ENCODE data around the gene DPYSL4. TPM values are rescaled to one million over a fixed set of nuclear protein-coding genes. Genes with fewer than 3 reads are reported as not detected.

The DPYSL4 gene
- total and polyA plus RNA-seq, 2 of the 4 experiments (the other 2 are of a cell fraction) = 8.1 to 30.5 TPM

DNA sequence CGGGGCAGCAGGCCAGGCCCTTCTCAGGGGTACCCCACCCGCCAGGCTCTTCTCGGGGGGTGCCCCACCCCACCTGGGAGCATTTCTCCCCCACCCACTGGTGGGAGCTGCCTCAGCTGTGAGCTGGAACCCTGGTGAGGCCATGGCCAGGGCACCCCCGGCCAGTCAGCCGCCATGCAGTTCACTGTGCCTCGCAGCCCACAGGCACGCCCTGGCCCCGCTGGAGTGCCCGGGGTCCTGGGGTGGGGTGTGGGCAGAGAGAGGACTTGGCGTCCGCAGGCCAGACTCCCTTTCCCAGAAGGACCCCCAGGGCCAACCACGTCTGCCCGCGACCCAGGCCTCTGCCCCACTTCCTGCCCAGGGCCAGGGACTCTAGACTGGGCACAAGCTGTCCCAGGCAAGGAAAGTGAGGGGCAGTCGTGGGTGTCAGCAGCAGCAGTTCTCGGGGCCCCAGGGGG lies 13.1 kb downstream of the DPYSL4 start:
- Histone ChIP-seq H2AFZ (replicated peaks; ENCODE audit: low read length, poor library complexity) (no peak overlapping the region), H2BK20ac (ENCODE audit: low read depth, low read length) (no peak overlapping the region), H3K9ac (ENCODE audit: low read depth, low read length) (no peak overlapping the region), H3K14ac (replicated peaks; ENCODE audit: low read depth, low read length) (no peak overlapping the region), H3K4ac (ENCODE audit: low read depth, low read length) (no peak overlapping the region), H2BK15ac (ENCODE audit: low read depth, low read length) (no peak overlapping the region), H3K79me1 (ENCODE audit: low read depth in 1 of 2, low read length in 2 of 2) (no peaks in the 10 kb centered on the region), H3K56ac (ENCODE audit: extremely low read depth, insufficient read depth, low read length) (no peak overlapping the region), H3K9me3 (ENCODE audit: control insufficient read depth, insufficient read depth, low read length) (no peaks in the 10 kb centered on the region), H2AK9ac (replicated peaks; ENCODE audit: low read depth, low read length, poor library complexity) (no peak overlapping the region), H3K18ac (ENCODE audit: low read depth, low read length) (no peak overlapping the region), H3K4me2 (ENCODE audit: low read depth, low read length) (no peak overlapping the region), H4K8ac (ENCODE audit: low read depth in 2 of 2, low read length in 2 of 2) (no peak overlapping the region), H2AK5ac (ENCODE audit: low read depth, low read length) (no peak overlapping the region), H3K36me3 (ENCODE audit: control insufficient read depth, insufficient read depth, low read length) (peaks cover 22% of the 10 kb centered on the region), H3K4me3 (ENCODE audit: insufficient read depth, low read depth, low read length) (no peak overlapping the region), H4K20me1 (ENCODE audit: insufficient read depth, low read length) (no peaks in the 10 kb centered on the region; the same call in 1 of the 2 replicates), H3K4me1 (ENCODE audit: control insufficient read depth, insufficient read depth, low read length) (no peaks in the 10 kb centered on the region), H2BK5ac (ENCODE audit: low read depth, low read length, poor library complexity, severe bottlenecking) (no peak overlapping the region), H4K91ac (ENCODE audit: insufficient read depth, low read depth, low read length) (no peak overlapping the region), H3K27ac (ENCODE audit: insufficient read depth, low read length) (no peak overlapping the region), H3K23ac (ENCODE audit: low read depth, low read length) (no peak overlapping the region), H3K27me3 (ENCODE audit: control insufficient read depth, insufficient read depth, low read length) (no peaks in the 10 kb centered on the region), H4K5ac (ENCODE audit: low read depth, low read length) (no peak overlapping the region), H2BK120ac (ENCODE audit: low read depth, low read length) (no peak overlapping the region), H3K9me1 (ENCODE audit: insufficient read depth, low read length) (no peaks in the 10 kb centered on the region)
- BruUV-seq (replicated peaks) = no TSS peak
- ATAC-seq (ENCODE audit: low read depth) (no peak), DNase-seq (no peak)
- intact Hi-C loops (cut with micrococcal nuclease) (no loop called here), in situ Hi-C loops (cut with MboI; ENCODE audit: low sequenced_read_pairs) (no loop called here), dilution Hi-C loops (cut with HindIII; ENCODE audit: low sequenced_read_pairs, unreplicated experiment) (no loop called here)
- ChIA-PET POLR2A (ENCODE audit: unreplicated experiment) (no interaction called here), CTCF (no interaction called here)
- WGBS, 2 experiments (ENCODE audit: extremely low coverage in 2 of 2, insufficient read length in 1 of 2) = no CpG with 5 or more reads among the region's 16 CpGs
- TF ChIP-seq RFX5 (IDR thresholded peaks at IDR 0.05; ENCODE audit: low read depth, low read length) (no peak), BHLHE40 (IDR thresholded peaks at IDR 0.05; ENCODE audit: low read depth, low read length) (no peak), CHD1 (IDR thresholded peaks at IDR 0.05; ENCODE audit: low read depth, low read length) (no peak), MAFK (IDR thresholded peaks at IDR 0.05; ENCODE audit: low read depth, low read length) (no peak), NFE2L2 (IDR thresholded peaks at IDR 0.05; ENCODE audit: low read depth, low read length) (no peak), RAD21 (IDR thresholded peaks at IDR 0.05; ENCODE audit: low read length) (no peak)
- TF ChIP-seq, protein P1, sequence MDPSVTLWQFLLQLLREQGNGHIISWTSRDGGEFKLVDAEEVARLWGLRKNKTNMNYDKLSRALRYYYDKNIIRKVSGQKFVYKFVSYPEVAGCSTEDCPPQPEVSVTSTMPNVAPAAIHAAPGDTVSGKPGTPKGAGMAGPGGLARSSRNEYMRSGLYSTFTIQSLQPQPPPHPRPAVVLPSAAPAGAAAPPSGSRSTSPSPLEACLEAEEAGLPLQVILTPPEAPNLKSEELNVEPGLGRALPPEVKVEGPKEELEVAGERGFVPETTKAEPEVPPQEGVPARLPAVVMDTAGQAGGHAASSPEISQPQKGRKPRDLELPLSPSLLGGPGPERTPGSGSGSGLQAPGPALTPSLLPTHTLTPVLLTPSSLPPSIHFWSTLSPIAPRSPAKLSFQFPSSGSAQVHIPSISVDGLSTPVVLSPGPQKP (IDR thresholded peaks at IDR 0.05; ENCODE audit: borderline replicate concordance, low read depth, low read length) = no peak
- TF ChIP-seq, protein P2, sequence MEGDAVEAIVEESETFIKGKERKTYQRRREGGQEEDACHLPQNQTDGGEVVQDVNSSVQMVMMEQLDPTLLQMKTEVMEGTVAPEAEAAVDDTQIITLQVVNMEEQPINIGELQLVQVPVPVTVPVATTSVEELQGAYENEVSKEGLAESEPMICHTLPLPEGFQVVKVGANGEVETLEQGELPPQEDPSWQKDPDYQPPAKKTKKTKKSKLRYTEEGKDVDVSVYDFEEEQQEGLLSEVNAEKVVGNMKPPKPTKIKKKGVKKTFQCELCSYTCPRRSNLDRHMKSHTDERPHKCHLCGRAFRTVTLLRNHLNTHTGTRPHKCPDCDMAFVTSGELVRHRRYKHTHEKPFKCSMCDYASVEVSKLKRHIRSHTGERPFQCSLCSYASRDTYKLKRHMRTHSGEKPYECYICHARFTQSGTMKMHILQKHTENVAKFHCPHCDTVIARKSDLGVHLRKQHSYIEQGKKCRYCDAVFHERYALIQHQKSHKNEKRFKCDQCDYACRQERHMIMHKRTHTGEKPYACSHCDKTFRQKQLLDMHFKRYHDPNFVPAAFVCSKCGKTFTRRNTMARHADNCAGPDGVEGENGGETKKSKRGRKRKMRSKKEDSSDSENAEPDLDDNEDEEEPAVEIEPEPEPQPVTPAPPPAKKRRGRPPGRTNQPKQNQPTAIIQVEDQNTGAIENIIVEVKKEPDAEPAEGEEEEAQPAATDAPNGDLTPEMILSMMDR (conservative IDR thresholded peaks at IDR 0.05; ENCODE audit: low read depth, low read length) = no peak

All from IMR-90 (cell line).